M059J (cell line): ENCODE data around the gene MPPED2. TPM values are rescaled to one million over a fixed set of nuclear protein-coding genes. Genes with fewer than 3 reads are reported as not detected.

Experiments used
- DNase-seq: peaks from one replicate; pipeline ENCODE4 v3.0.0-alpha.2; 2012; ENCODE audit warnings: low read depth
- total RNA-seq: library from RNA; depleted of rRNA; stranded (reverse); fragments of >200 nt; shearing (Covaris generic); gene quantifications from 2 replicates; pipeline ENCODE4 v1.2.3, GENCODE V29; 2014

The MPPED2 gene
- total RNA-seq, 1 experiment from 2014 or later, result 1.4 TPM

GRCh38 chr11:30364837-30365482, 221.2 kb downstream of the MPPED2 start:
- no peak for DNase-seq

GRCh38 chr11:30364139-30364836, 221.9 kb downstream of the MPPED2 start:
- no peak for DNase-seq

GRCh38 chr11:30360741-30361140, 225.4 kb downstream of the MPPED2 start:
- DNase-seq, result no peak
